Stimulated activated CD4-positive, alpha-beta T cell treated with anti-CD3 and anti-CD28 coated beads, Interleukin-15, amount 100 ng/mL, for 1 hour (primary cell): ENCODE measurements around the gene PRKG1.

Source experiments
- DNase-seq, 2 donors: peaks; one replicate each; pipeline ENCODE4 v3.0.0-alpha.2; 2020; ENCODE audit warnings: low read depth in 1 of 2, low spot score in 1 of 2

Gene PRKG1

DNA sequence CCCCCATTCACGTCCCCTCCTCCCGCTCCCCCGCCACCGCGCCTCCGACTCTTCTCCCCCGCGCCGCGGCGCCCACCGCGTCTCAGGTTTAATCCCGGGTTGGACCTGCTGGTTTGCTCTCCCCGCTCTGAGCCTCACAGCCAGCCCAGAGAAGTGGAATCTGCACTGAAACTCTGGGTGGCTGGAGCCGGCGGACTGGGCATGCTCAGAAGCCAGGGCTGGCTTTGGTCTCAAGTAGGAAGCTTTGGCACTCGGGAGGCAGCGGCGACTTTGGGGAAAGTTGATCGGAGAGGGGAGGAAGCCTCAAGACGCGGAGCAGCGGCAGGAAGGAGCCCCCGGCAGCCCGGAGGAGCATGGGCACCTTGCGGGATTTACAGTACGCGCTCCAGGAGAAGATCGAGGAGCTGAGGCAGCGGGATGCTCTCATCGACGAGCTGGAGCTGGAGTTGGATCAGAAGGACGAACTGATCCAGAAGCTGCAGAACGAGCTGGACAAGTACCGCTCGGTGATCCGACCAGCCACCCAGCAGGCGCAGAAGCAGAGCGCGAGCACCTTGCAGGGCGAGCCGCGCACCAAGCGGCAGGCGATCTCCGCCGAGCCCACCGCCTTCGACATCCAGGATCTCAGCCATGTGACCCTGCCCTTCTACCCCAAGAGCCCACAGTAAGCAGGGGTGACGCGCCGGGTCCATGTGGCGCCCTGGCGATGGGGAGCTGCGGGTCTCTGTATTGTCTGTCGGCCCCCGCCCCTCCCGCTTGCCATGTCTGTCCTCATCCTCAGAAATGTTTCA is at the start of gene PRKG1:
PRKG1 (plus strand) TSS at position 250 of the 791 bp plus-strand sequence.
- DNase-seq: no peak

- no peak for DNase-seq
Measured at GRCh38 chr10:51028420-51028819, 45.9 kb upstream of the PRKG1 start.

DNA sequence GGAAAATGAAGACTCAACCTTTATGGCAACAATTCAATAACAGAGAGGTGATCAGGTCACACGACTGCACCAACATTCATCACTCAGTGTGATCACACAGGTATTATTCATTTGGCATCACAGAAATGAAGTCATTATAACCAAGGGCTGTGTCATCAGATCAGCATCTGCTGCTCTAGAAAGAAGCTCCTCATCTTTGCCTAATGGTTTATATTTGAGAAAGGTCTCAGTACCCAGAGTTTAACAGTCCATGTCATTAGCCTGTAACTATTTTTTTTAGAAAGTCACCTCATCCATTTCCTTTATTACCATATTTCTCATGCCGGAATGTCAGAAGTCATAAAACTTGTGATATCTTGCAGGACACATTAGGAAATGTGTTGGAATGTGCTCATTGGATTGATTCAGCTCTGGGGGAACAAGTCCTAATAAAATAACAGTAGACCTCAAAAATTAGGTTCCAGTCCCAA is 45.1 kb upstream of the PRKG1 start:
- DNase-seq: no peak

GRCh38 chr10:51030480-51030879 is 43.8 kb upstream of the PRKG1 start:
- no peak for DNase-seq

DNA sequence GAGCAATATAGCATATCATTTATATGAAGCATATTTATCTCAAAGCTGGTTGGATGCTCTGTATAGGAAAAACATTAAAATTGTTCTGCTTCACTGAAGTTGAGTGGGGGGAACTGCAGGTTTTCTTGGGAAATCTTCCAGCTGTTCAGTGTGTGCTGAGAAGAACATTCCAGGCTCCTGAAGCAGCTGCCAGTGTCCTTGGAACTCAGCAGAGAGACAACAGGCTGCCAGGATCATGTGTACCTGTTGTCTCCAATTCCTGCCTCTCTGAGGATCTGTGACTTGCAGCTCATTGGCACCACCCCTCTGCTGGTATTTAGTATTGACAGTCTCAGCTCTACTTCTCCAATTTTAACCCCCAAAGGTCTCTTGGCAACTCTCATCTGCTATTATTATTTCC is 42.3 kb upstream of the PRKG1 start:
- DNase-seq: no peak

DNA sequence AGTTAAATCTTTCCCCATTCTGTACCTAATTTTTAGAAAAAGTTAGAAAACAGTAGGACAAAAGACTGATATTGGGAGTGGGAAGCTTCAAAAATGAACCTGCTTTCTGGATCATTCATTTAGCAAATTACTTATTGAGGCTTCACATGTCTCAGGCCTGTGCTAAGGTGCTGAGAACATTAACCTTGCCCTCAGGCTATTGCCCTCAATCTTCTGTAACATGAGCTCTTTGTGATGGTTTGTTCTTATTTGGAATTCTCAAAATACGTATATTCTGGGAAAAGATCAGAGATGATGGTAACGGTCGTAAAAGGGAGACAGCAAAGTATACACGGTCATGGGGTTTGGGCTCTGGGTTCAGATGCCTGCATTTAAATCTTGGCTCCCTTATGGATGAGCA is 39.5 kb upstream of the PRKG1 start:
- DNase-seq: no peak

DNA sequence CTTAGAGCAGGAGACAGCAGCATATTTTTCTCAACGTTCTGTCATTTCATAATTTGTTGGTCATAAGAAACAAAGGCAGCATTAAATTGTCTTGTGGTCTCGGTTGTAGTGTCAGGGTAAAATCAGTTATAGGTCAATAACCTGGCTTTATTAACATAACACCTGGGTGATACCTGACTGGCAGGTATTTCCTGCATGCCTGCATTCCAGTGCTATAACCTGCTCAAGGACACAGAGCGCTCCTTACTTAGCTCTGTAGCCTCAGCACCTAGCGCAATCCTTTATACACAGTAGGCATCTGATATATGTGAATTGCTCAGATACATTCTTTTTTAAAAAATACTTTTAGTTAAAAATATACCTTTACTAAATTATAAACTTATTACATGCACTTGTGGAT is 38.9 kb upstream of the PRKG1 start:
- DNase-seq: no peak

GRCh38 chr10:51045871-51046270 is 28.4 kb upstream of the PRKG1 start:
- no peak for DNase-seq

- DNase-seq: no peak
Measured at GRCh38 chr10:51046654-51047053, 27.6 kb upstream of the PRKG1 start.

DNA sequence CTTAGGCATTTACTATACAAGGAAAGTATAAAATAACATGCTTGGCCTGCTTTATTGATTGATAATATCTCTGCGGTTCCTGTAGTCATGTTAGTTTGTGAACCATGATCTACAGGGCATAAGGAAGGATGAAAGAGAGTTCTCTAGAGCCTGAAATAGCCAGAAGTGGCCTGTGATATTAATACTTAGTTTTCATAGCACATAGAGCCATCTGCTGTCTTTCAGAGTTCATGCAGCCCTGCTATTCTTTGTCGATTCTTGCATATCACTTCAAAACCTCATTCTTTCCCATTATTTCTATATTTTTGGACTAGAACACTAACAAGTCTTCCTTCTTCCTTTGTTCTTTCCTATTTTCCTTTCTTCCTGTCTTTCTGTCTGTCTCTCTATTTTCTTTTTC is 26.4 kb upstream of the PRKG1 start:
- DNase-seq: no peak

DNA sequence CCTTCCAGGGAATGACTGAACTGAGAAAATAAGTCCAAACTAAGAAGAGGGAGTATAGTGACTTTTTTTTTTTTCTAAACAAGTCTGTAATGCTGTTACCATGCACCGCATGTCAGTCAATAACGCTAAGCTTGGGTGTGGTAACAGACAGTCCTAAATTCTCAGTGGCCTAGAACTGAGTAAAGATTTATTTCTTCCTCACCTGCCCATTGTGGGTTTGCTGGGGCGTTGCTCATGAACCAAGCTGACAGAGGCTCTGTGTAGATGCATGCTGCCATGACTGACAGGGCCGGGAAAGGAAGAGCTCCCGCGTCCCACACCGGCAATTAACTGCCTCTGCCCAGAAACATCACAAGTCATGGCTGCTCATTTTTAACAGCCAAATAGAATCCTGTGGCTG is 25.5 kb upstream of the PRKG1 start:
- DNase-seq: no peak

DNA sequence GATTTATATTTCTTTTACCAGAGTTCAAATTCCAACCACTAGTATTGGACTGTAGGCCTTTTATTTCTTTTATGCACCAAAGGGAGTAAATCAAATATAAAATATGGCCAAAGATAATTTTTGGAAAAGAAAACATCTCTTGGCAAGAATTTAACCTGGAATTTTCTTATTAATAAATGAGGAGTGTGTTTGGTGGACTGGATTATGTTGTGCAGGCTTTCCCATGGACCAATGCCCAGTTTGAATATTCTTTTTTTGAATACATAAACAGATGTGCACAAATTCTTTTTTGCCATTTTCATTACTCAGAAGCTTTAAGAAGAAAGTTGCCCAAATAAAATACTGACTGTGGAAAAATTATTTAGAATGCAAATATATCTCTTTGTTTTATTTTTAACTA is 22.1 kb upstream of the PRKG1 start:
- DNase-seq: no peak

DNA sequence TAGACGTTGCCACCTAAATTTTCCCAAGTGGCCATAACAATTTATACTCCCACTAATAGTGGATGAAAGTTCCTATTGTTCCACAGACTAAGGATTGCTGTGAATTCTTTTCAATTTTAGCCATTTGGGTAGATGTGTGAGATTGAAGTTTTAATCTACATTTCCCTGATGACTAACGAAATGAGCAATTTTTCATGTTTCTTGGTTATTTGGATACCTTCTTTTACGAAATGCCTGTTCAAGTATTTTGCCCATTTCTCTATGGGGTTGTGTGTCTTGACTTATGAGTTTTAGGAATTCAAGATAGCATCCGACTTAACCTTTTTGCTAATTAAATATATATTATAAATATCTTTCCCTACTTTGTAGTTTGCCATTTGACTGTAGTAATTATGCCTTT is 16.4 kb upstream of the PRKG1 start:
- DNase-seq: no peak

- DNase-seq: no peak
Measured at GRCh38 chr10:51063166-51063565, 11.1 kb upstream of the PRKG1 start.

GRCh38 chr10:51063659-51064535 is 10.4 kb upstream of the PRKG1 start:
- DNase-seq: no peak

- no peak for DNase-seq
Measured at GRCh38 chr10:51066231-51066630, 8.1 kb upstream of the PRKG1 start.

DNA sequence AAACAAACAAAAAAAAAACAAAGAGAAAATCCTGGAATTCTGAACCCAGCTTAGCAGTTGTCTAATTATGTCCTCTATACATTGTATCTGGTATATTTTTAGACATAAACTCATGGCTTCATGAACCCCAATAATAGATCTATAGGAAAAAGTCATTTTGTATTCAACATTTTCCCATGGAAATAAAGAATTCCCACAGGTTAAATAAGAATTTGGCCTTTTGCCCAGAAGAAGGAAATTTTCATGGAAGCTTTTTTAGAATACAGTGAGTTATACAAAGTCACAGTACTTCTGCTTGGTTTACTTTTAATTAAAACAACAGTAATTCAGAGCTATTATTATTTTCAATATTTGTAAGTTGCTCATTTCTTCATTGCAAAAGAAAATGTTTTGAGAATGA is 2.1 kb upstream of the PRKG1 start:
- DNase-seq: no peak

GRCh38 chr10:51072921-51073434 is 1.3 kb upstream of the PRKG1 start:
- no peak for DNase-seq

DNA sequence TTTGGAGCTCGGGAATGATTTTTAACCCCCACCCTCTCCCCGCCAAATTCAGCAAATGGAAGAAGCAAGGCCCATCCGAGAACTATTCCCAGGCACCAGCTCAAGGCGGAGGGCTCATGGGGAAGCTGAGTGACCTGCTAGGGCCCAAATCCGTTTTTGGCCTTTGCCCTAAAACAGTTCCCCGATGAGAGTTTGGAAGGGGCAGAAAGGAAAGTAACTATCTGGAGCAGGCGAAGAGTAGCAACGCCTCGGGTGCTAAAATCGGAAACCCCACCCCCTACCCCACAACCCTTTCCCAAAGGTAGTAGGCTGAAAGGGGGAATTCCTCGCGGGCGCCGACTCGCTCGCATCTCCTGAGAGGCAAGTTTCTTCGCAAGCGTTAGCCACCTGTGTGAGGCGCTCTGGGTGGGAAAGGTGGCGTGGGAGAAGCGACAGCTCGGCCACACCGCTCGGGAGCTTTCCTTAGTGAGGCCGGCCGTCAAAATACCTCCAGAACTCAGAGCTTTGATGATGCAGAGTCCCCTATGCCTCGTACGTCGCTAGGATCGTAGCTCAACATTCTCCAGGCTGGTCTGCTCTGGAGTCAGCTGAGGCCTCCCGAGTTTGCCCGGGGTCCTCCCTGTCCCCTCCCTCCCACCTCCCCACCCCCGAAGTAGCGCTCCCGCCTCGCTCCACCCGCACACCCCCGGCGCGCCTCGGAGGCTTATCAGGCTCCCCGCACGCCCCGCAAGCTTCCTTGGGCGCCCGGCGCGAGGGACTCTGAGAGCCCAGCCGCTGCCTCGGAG is 642 bp upstream of the PRKG1 start:
- DNase-seq: no peak

- no peak for DNase-seq
Measured at GRCh38 chr10:51075043-51075872, 971 bp downstream of the PRKG1 start.
